CD14-positive monocyte (primary cell): ENCODE results near the gene CPD. TPM values are rescaled to one million over a fixed set of nuclear protein-coding genes. Genes with fewer than 3 reads are reported as not detected.

Experiments used
- DNase-seq, 3 donors: peaks; one replicate each; pipeline ENCODE4 v3.0.0-alpha.2; 2011 to 2022
- H2AFZ ChIP-seq: 2 replicates; pipeline ENCODE4 v1.6.0; 2012; ENCODE audit warnings: mild to moderate bottlenecking, low read depth, low read length, inconsistent platforms; ENCODE audit not compliant: insufficient read depth, poor library complexity, severe bottlenecking
- H3K27ac ChIP-seq, 2 donors: 1 replicate in 1 of 2; 2 replicates in 1 of 2; pipeline ENCODE4 v1.5.1; 2012 to 2013; ENCODE audit warnings: low read length in 2 of 2, control low read depth in 1 of 2, inconsistent platforms in 1 of 2, low read depth in 1 of 2, mild to moderate bottlenecking in 1 of 2
- H3K27me3 ChIP-seq, 2 donors: one replicate each; pipeline versions ENCODE4 v1.6.0 to v1.6.1; 2011 to 2013; ENCODE audit warnings: low read length in 2 of 2; ENCODE audit not compliant: control insufficient read depth in 2 of 2, insufficient read depth in 2 of 2
- H3K36me3 ChIP-seq, 2 donors: replicated peaks in 1 of 2; 1 replicate in 1 of 2; 2 replicates in 1 of 2; pipeline versions ENCODE4 v1.5.1 to v1.6.1; 2012 to 2013; ENCODE audit warnings: low read length in 2 of 2, control low read depth in 1 of 2, inconsistent platforms in 1 of 2, mild to moderate bottlenecking in 1 of 2; ENCODE audit not compliant: insufficient read depth in 2 of 2, control insufficient read depth in 1 of 2
- H3K4me1 ChIP-seq, 2 donors: 1 replicate in 1 of 2; 2 replicates in 1 of 2; pipeline versions ENCODE4 v1.5.1 to v1.6.1; 2012 to 2013; ENCODE audit warnings: low read length in 2 of 2, control low read depth in 1 of 2, inconsistent platforms in 1 of 2, mild to moderate bottlenecking in 1 of 2, moderate library complexity in 1 of 2; ENCODE audit not compliant: insufficient read depth in 2 of 2, control insufficient read depth in 1 of 2
- H3K4me2 ChIP-seq: replicated peaks from 2 replicates; pipeline ENCODE3; 2012; ENCODE audit warnings: low read length, moderate library complexity, mild to moderate bottlenecking; ENCODE audit not compliant: poor library complexity, severe bottlenecking; ENCODE audit errors: extremely low read depth
- H3K4me3 ChIP-seq, 3 experiments: fragments of 200-600 bp in 1 of 3; sonication (generic) in 1 of 3; replicated peaks in 1 of 3; 1 replicate in 2 of 3; 2 replicates in 1 of 3; pipeline ENCODE4 v1.5.1; 2011 to 2013; ENCODE audit warnings: low read length in 3 of 3, mild to moderate bottlenecking in 3 of 3, control low read depth in 2 of 3, low read depth in 2 of 3, inconsistent platforms in 1 of 3, moderate library complexity in 1 of 3
- H3K79me2 ChIP-seq: 2 replicates; pipeline ENCODE4 v1.6.0; 2012; ENCODE audit warnings: mild to moderate bottlenecking, control low read depth, inconsistent platforms, low read length, moderate library complexity; ENCODE audit not compliant: insufficient read depth
- H3K9ac ChIP-seq: 2 replicates; pipeline ENCODE4 v1.6.0; 2017; ENCODE audit warnings: low read length, mild to moderate bottlenecking; ENCODE audit not compliant: insufficient read depth, poor library complexity, severe bottlenecking
- H3K9me3 ChIP-seq, 2 donors: replicated peaks in 1 of 2; 1 replicate in 1 of 2; 2 replicates in 1 of 2; pipeline versions ENCODE4 v1.5.1 to v1.6.1; 2012 to 2013; ENCODE audit warnings: low read length in 2 of 2, control low read depth in 1 of 2; ENCODE audit not compliant: control insufficient read depth in 1 of 2, insufficient read depth in 1 of 2
- H4K20me1 ChIP-seq: 2 replicates; pipeline ENCODE4 v1.6.0; 2012; ENCODE audit warnings: mild to moderate bottlenecking, low read length, control low read depth, moderate library complexity; ENCODE audit not compliant: insufficient read depth
- H3K27ac Mint-ChIP-seq, 7 donors: one replicate each; pipeline ENCODE4 v1.8.0; 2020; ENCODE audit warnings: mild to moderate bottlenecking in 7 of 7, mixed read lengths in 7 of 7, moderate library complexity in 6 of 7, inconsistent platforms in 2 of 7
- H3K27me3 Mint-ChIP-seq, 3 donors: one replicate each; pipeline ENCODE4 v1.8.0; 2021 to 2022; ENCODE audit warnings: low read depth in 3 of 3, mild to moderate bottlenecking in 3 of 3, mixed read lengths in 3 of 3, moderate library complexity in 3 of 3, inconsistent platforms in 1 of 3
- H3K36me3 Mint-ChIP-seq, 2 donors: one replicate each; pipeline ENCODE4 v1.8.0; 2020; ENCODE audit warnings: mixed read lengths in 2 of 2, inconsistent platforms in 1 of 2, mild to moderate bottlenecking in 1 of 2
- H3K4me1 Mint-ChIP-seq: one replicate; pipeline ENCODE4 v1.8.0; 2020; ENCODE audit warnings: mild to moderate bottlenecking, mixed read lengths
- H3K4me3 Mint-ChIP-seq, 2 donors: one replicate each; pipeline ENCODE4 v1.8.0; 2020; ENCODE audit warnings: mild to moderate bottlenecking in 2 of 2, mixed read lengths in 2 of 2, moderate library complexity in 1 of 2
- H3K9me3 Mint-ChIP-seq, 7 donors: one replicate each; pipeline ENCODE4 v1.8.0; 2020 to 2022; ENCODE audit warnings: mixed read lengths in 7 of 7, mild to moderate bottlenecking in 6 of 7, moderate library complexity in 6 of 7, inconsistent platforms in 2 of 7
- WGBS: methylation state at CpG from one replicate; pipeline ENCODE4 v1.1.5; 2013; ENCODE audit warnings: missing lambda C conversion rate; ENCODE audit not compliant: insufficient coverage; 5-methylcytosine and 5-hydroxymethylcytosine counted together
- intact Hi-C, 2 donors: fragments of 100-400 bp; cut with micrococcal nuclease; formaldehyde crosslinking; loops; one replicate each; pipeline versions ENCODE4 v1.15.0 to v1.15.1; 2023
- polyA plus RNA-seq, 3 donors: library from polyadenylated mRNA; depleted of rRNA in 1 of 3; unstranded in 2 of 3; stranded (reverse) in 1 of 3; fragments of 300-500 nt in 2 of 3; fragments of >200 nt in 1 of 3; fragmentation: Illumina TruSeq in 2 of 3; gene quantifications; 1 replicate in 2 of 3; 2 replicates in 1 of 3; pipeline ENCODE4 v1.2.3, GENCODE V29; 2012 to 2021
- TF ChIP-seq, protein P1 (sequence below): fragments of 200-600 bp; IDR thresholded peaks from one replicate; pipeline ENCODE4 v1.8.0; 2022; ENCODE audit warnings: antibody characterized with exemption, mild to moderate bottlenecking

The CPD gene
- polyA plus RNA-seq, 3 donors: 9.2 to 47.0 (median 32.2) TPM

DNA sequence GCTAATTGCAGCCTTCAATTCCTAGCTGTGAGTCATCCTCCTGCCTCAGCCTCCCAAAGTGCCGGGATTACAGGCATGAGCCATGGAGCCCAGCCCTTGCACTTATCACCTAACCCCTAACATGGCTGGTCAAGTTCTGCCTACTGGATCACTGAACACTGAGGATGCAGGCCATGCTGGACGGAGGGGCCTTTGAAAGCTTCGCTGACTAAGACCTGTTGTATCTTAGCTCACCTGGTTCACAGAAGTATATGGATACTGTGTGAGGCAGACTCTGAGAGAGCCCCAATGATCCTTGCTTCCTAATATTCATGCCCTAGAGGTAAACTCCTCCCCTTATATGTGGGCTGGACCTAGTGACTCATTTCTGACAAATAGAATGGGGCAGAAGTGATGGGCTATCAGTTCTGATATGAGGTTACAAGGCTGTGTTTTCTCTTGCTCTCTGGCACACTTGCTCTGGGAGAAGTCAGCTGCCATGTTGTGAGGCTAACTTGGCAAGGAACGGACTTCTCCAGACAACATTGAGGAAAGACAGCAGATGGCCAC lies 33.1 kb upstream of the CPD start:
- Mint-ChIP-seq H3K4me3 (no peak overlapping the region), H3K27me3 (no peaks in the 10 kb centered on the region), H3K36me3 (no peaks in the 10 kb centered on the region), H3K4me1 (peaks cover 48% of the 10 kb centered on the region), H3K9me3 (no peaks in the 10 kb centered on the region), H3K27ac (peak overlapping the region; percentile 75 to 94 (median 88))
- Histone ChIP-seq H3K4me3 (peak overlapping the region in 1 of 3 experiments; percentile 52), H4K20me1 (no peaks in the 10 kb centered on the region), H3K36me3 (no peaks in the 10 kb centered on the region), H3K4me1 (peaks cover 41 to 54% of the 10 kb centered on the region in 2 donors), H3K79me2 (no peaks in the 10 kb centered on the region), H3K9me3 (no peaks in the 10 kb centered on the region), H3K27me3 (no peaks in the 10 kb centered on the region), H3K9ac (no peak overlapping the region), H3K4me2 (peak overlapping the region; percentile 66), H3K27ac (peak overlapping the region; percentile 73 to 80), H2AFZ (no peak overlapping the region)
- WGBS: 70% methylated on average over 2 of the region's 4 CpGs
- TF ChIP-seq, protein P1, sequence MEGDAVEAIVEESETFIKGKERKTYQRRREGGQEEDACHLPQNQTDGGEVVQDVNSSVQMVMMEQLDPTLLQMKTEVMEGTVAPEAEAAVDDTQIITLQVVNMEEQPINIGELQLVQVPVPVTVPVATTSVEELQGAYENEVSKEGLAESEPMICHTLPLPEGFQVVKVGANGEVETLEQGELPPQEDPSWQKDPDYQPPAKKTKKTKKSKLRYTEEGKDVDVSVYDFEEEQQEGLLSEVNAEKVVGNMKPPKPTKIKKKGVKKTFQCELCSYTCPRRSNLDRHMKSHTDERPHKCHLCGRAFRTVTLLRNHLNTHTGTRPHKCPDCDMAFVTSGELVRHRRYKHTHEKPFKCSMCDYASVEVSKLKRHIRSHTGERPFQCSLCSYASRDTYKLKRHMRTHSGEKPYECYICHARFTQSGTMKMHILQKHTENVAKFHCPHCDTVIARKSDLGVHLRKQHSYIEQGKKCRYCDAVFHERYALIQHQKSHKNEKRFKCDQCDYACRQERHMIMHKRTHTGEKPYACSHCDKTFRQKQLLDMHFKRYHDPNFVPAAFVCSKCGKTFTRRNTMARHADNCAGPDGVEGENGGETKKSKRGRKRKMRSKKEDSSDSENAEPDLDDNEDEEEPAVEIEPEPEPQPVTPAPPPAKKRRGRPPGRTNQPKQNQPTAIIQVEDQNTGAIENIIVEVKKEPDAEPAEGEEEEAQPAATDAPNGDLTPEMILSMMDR: no peak
- intact Hi-C loops: loop anchor here in 1 of 2 donors (2.0 kb wide), 1 partner anchor 17 kb away; no protein-coding TSS in a partner anchor
- DNase-seq: peak in 2 of 3 donors; percentile 39 to 63

DNA sequence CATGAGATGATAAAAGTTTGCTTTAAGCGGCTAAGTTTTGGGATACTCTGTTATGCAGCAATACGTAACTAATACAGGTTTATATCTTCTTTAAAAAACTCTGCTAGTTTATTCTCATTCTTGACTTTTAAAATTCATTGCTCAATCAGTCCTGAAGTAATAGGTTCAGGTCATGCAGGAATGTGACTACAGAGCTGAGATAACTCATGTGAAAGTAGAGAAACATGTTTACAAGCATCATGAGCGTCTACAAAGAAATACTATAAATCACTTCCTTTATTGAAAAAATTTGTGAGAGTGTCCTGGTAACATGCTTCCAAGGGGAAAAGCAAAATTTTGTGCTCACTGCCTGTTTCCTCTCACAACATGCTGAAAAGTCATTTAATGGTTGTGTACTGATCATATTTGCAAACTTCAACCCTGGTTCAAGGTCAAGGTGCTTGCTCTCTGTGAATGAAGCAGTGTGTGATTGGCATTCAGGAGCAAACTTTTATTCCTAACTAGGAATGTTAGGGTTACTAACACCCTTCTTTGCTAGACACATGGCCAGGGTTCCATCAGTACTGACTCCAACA lies 32.4 kb upstream of the CPD start:
- TF ChIP-seq, protein P1: no peak
- Histone ChIP-seq H3K79me2 (no peaks in the 10 kb centered on the region), H4K20me1 (no peaks in the 10 kb centered on the region), H3K4me1 (peaks cover 47 to 55% of the 10 kb centered on the region in 2 donors), H3K9ac (no peak overlapping the region), H3K27ac (peak overlapping the region in 1 of 2 donors; percentile 80), H3K36me3 (no peaks in the 10 kb centered on the region), H3K4me2 (no peak overlapping the region), H3K9me3 (no peaks in the 10 kb centered on the region), H3K27me3 (no peaks in the 10 kb centered on the region), H3K4me3 (no peak overlapping the region), H2AFZ (no peak overlapping the region)
- intact Hi-C loops: no loop called here
- H3K27me3 Mint-ChIP-seq: no peaks in the 10 kb centered on the region
- H3K27ac Mint-ChIP-seq: peak overlapping the region; percentile 75 to 94 (median 85)
- H3K4me1 Mint-ChIP-seq: peaks cover 48% of the 10 kb centered on the region
- WGBS: no CpG with 5 or more reads among the region's 3 CpGs
- no peaks in the 10 kb centered on the region for H3K36me3 Mint-ChIP-seq
- DNase-seq: no peak
- no peak overlapping the region for H3K4me3 Mint-ChIP-seq
- H3K9me3 Mint-ChIP-seq: peaks cover 0 to 2% (median 0%) of the 10 kb centered on the region in 7 donors
